Adrenal gland (tissue), 5 donors: ENCODE measurements around the gene TPK1.

Experiments used
- POLR2A ChIP-seq, 2 donors: fragments of 450-650 bp; IDR thresholded peaks; one replicate each; pipeline ENCODE4 v1.6.1; 2017; ENCODE audit warnings: antibody characterized with exemption in 2 of 2, mild to moderate bottlenecking in 2 of 2, moderate library complexity in 1 of 2
- TF ChIP-seq, protein P1 (sequence below), 6 experiments: fragments of 450-650 bp in 4 of 6; fragments of 200-600 bp in 2 of 6; sonication (generic) in 1 of 6; IDR thresholded peaks; 1 replicate in 5 of 6; 2 replicates in 1 of 6; pipeline versions ENCODE4 v1.5.1 to v1.8.0; 2016 to 2021; ENCODE audit warnings: antibody characterized with exemption in 6 of 6, mild to moderate bottlenecking in 2 of 6, moderate library complexity in 1 of 6
- donor health status: DM: no; HTN: no; CAD: no.

- TF ChIP-seq, protein P1, sequence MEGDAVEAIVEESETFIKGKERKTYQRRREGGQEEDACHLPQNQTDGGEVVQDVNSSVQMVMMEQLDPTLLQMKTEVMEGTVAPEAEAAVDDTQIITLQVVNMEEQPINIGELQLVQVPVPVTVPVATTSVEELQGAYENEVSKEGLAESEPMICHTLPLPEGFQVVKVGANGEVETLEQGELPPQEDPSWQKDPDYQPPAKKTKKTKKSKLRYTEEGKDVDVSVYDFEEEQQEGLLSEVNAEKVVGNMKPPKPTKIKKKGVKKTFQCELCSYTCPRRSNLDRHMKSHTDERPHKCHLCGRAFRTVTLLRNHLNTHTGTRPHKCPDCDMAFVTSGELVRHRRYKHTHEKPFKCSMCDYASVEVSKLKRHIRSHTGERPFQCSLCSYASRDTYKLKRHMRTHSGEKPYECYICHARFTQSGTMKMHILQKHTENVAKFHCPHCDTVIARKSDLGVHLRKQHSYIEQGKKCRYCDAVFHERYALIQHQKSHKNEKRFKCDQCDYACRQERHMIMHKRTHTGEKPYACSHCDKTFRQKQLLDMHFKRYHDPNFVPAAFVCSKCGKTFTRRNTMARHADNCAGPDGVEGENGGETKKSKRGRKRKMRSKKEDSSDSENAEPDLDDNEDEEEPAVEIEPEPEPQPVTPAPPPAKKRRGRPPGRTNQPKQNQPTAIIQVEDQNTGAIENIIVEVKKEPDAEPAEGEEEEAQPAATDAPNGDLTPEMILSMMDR (IDR thresholded peaks at IDR 0.05) = no peak
- no peak for TF ChIP-seq POLR2A (IDR thresholded peaks at IDR 0.05)
Observed at GRCh38 chr7:144730224-144730623, 105.6 kb downstream of the TPK1 start.
